K562 (cell line): Measurements from ENCODE around the gene SLC30A3. TPM values are rescaled to one million over a fixed set of nuclear protein-coding genes. Genes with fewer than 3 reads are reported as not detected.
A peak's percentile ranks its signal among the peaks of the same experiment; 100 is the strongest.

ENCODE experiments used
- ATF3 ChIP-seq, 2 experiments: fragments of 450-650 bp in 1 of 2; sonication (generic) in 1 of 2; formaldehyde crosslinking in 1 of 2; IDR thresholded peaks in 1 of 2; conservative IDR thresholded peaks in 1 of 2; 2 replicates each; pipeline versions ENCODE4 v1.6.1 to v1.8.1; 2016 to 2023; ENCODE audit warnings: mild to moderate bottlenecking in 2 of 2, moderate library complexity in 2 of 2, inconsistent platforms in 1 of 2, missing genetic modification reagents in 1 of 2
- BRD9 ChIP-seq: fragments of 450-650 bp; IDR thresholded peaks from 2 replicates; pipeline ENCODE4 v1.6.1; 2018; ENCODE audit warnings: low read depth; ENCODE audit not compliant: partially characterized antibody
- CEBPB ChIP-seq: fragments of 450-650 bp; IDR thresholded peaks from 2 replicates; pipeline ENCODE4 v1.6.1; 2016; ENCODE audit warnings: missing genetic modification characterization, missing compliant biosample characterization
- CREM ChIP-seq: IDR thresholded peaks from 2 replicates; pipeline ENCODE4 v1.6.1; 2014; ENCODE audit warnings: antibody characterized with exemption, low read depth
- ELK1 ChIP-seq: sonication (generic); formaldehyde crosslinking; IDR thresholded peaks from 2 replicates; pipeline ENCODE4 v1.8.1; 2022; ENCODE audit warnings: missing genetic modification reagents
- HNRNPK ChIP-seq: fragments of 200-400 bp; formaldehyde crosslinking; IDR thresholded peaks from one replicate; pipeline ENCODE4 v1.6.1; 2018; ENCODE audit warnings: mild to moderate bottlenecking, low read depth, low read length; ENCODE audit not compliant: poor library complexity, severe bottlenecking
- ILF3 ChIP-seq: fragments of 450-650 bp; IDR thresholded peaks from 2 replicates; pipeline ENCODE4 v1.6.1; 2018; ENCODE audit warnings: antibody characterized with exemption, mild to moderate bottlenecking, moderate library complexity, borderline replicate concordance
- JUND ChIP-seq, 2 experiments: IDR thresholded peaks; 2 replicates in 1 of 2; 3 replicates in 1 of 2; pipeline ENCODE4 v1.6.1; 2011; ENCODE audit warnings: borderline replicate concordance in 2 of 2, low read depth in 2 of 2, low read length in 2 of 2, improper control_type of control experiment in 1 of 2, missing biosample characterization in 1 of 2, missing genetic modification characterization in 1 of 2, missing genetic modification reagents in 1 of 2
- MECOM ChIP-seq: fragments of 250-450 bp; sonication (Bioruptor Pico); IDR thresholded peaks from 2 replicates; pipeline ENCODE4 v1.8.0; 2022; ENCODE audit warnings: inconsistent platforms
- NFE2 ChIP-seq: IDR thresholded peaks from 2 replicates; pipeline ENCODE4 v1.6.1; 2014; ENCODE audit warnings: antibody characterized with exemption, low read depth
- NR2C2 ChIP-seq, 2 experiments: fragments of 200-800 bp in 1 of 2; sonication (Bioruptor generic) in 1 of 2; sonication (generic) in 1 of 2; formaldehyde crosslinking in 1 of 2; IDR thresholded peaks; 2 replicates each; pipeline versions ENCODE4 v1.6.1 to v1.8.0; 2016 to 2022; ENCODE audit warnings: mild to moderate bottlenecking in 1 of 2, missing compliant biosample characterization in 1 of 2, missing genetic modification characterization in 1 of 2, missing genetic modification reagents in 1 of 2
- POLR2AphosphoS2 ChIP-seq: IDR thresholded peaks from 2 replicates; pipeline ENCODE4 v1.6.1; 2012; ENCODE audit warnings: low read length, improper control_type of control experiment
- POU5F1 ChIP-seq: fragments of 150-350 bp; IDR thresholded peaks from 2 replicates; pipeline ENCODE4 v1.6.1; 2014; ENCODE audit warnings: borderline replicate concordance, low read length, low read depth, mild to moderate bottlenecking; ENCODE audit not compliant: partially characterized antibody
- SNRNP70 ChIP-seq: fragments of 200-400 bp; formaldehyde crosslinking; optimal IDR thresholded peaks from 2 replicates; pipeline ENCODE3; 2017; ENCODE audit warnings: low read depth, low read length
- SOX6 ChIP-seq: fragments of 450-650 bp; IDR thresholded peaks from 2 replicates; pipeline ENCODE4 v1.6.1; 2014; ENCODE audit warnings: mild to moderate bottlenecking
- SRF ChIP-seq, 2 experiments: fragments of 250-450, 450-650 bp in 1 of 2; sonication (Bioruptor Pico) in 1 of 2; sonication (generic) in 1 of 2; formaldehyde crosslinking; IDR thresholded peaks; 2 replicates each; pipeline versions ENCODE4 v1.5.0 to v1.5.1; 2020 to 2022; ENCODE audit warnings: mild to moderate bottlenecking in 1 of 2, missing genetic modification reagents in 1 of 2
- TAF7 ChIP-seq: fragments of 450-650 bp; IDR thresholded peaks from 2 replicates; pipeline ENCODE4 v1.6.1; 2016; ENCODE audit warnings: missing genetic modification characterization, missing compliant biosample characterization
- TFAM ChIP-seq: fragments of 250-450 bp; sonication (Bioruptor Pico); conservative IDR thresholded peaks from 2 replicates; pipeline ENCODE4 v1.5.0; 2021; ENCODE audit warnings: mild to moderate bottlenecking, moderate library complexity
- ZBED1 ChIP-seq: IDR thresholded peaks from 2 replicates; pipeline ENCODE4 v1.6.1; 2014
- ZBTB8A ChIP-seq: fragments of 450-650 bp; IDR thresholded peaks from 2 replicates; pipeline ENCODE4 v1.6.1; 2018; ENCODE audit warnings: mild to moderate bottlenecking, moderate library complexity; ENCODE audit not compliant: partially characterized antibody
- ZC3H8 ChIP-seq: fragments of 450-650 bp; IDR thresholded peaks from 2 replicates; pipeline ENCODE4 v1.6.1; 2017
- ZNF134 ChIP-seq: fragments of 250-450 bp; sonication (Bioruptor Pico); conservative IDR thresholded peaks from 2 replicates; pipeline ENCODE4 v1.4.0; 2020
- ZNF24 ChIP-seq: fragments of 450-650 bp; IDR thresholded peaks from 2 replicates; pipeline ENCODE4 v1.6.1; 2016
- polyA plus RNA-seq, 8 experiments: library from polyadenylated mRNA; depleted of rRNA in 4 of 8; stranded (reverse) in 5 of 8; unstranded in 3 of 8; fragments of >200 nt; fragmentation: Nextera tagmentation in 2 of 8; fragmentation: Illumina TruSeq in 1 of 8; extraction: Ambion mirVana in 2 of 8; extraction: Trizol in 1 of 8; gene quantifications; 2 replicates each; pipeline versions ENCODE4 v1.2.1 to v1.2.3, GENCODE V29; 2011 to 2014; ENCODE audit warnings: inconsistent platforms in 1 of 8, missing spikeins in 1 of 8
- total RNA-seq, 7 experiments: library from RNA; depleted of rRNA in 6 of 7; stranded (reverse); fragments of >200 nt in 6 of 7; fragmentation: Illumina TruSeq in 2 of 7; extraction: Trizol in 2 of 7; gene quantifications; 2 replicates each; pipeline versions ENCODE4 v1.2.1 to v1.2.3, GENCODE V29; 2011 to 2021; ENCODE audit warnings: low replicate concordance in 1 of 7
- TF ChIP-seq, protein P1 (sequence below): fragments of 450-650 bp; IDR thresholded peaks from one replicate; pipeline ENCODE4 v1.6.1; 2018; ENCODE audit warnings: mild to moderate bottlenecking, moderate library complexity; ENCODE audit not compliant: partially characterized antibody
- TF ChIP-seq, protein P2 (sequence below): fragments of 250-450 bp; sonication (Bioruptor Pico); IDR thresholded peaks from 2 replicates; pipeline ENCODE4 v1.8.0; 2021; ENCODE audit warnings: moderate library complexity, mild to moderate bottlenecking, inconsistent platforms

SLC30A3 gene
- total and polyA plus RNA-seq, 9 of the 15 experiments (the other 6 are each of a cell fraction or from before 2014, with no cell fraction given): 0.03 to 2.7 (median 0.89) TPM; not detected in 1

DNA sequence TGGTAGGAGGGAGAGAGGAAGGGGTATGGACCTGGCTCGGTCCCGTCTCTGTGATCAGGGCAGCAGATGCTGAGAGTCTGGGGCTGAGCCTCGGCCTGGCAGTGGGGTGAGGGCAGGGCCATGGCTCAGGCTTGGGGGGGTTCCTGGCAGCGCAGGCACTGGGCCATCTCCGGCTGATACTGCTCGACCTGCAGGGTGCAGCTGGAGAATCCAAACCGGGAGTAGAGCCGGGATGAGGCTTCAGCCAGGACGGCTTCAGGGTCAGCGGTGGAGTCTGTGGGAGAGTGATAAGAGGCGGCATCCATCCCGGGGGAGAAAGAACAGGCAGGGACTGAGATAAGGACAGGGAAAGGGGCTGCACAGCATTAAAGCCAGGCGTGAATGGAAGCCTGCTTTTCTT, 7.7 kb downstream of the SLC30A3 start (continued):
- TF ChIP-seq MECOM (CRISPR knock-in tag): no peak
- TF ChIP-seq NFE2: no peak
- TF ChIP-seq HNRNPK: no peak
- TF ChIP-seq ATF3 (IDR thresholded peaks at IDR 0.05): no peak
- no peak for TF ChIP-seq ATF3 (CRISPR knock-in tag; conservative IDR thresholded peaks at IDR 0.05)
- TF ChIP-seq, protein P1, sequence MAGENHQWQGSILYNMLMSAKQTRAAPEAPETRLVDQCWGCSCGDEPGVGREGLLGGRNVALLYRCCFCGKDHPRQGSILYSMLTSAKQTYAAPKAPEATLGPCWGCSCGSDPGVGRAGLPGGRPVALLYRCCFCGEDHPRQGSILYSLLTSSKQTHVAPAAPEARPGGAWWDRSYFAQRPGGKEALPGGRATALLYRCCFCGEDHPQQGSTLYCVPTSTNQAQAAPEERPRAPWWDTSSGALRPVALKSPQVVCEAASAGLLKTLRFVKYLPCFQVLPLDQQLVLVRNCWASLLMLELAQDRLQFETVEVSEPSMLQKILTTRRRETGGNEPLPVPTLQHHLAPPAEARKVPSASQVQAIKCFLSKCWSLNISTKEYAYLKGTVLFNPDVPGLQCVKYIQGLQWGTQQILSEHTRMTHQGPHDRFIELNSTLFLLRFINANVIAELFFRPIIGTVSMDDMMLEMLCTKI: no peak
- no peak for TF ChIP-seq CEBPB (tag)
- TF ChIP-seq NR2C2 (CRISPR knock-in tag; IDR thresholded peaks at IDR 0.05): no peak
- no peak for TF ChIP-seq NR2C2 (tag; IDR thresholded peaks at IDR 0.05)
- no peak for TF ChIP-seq POU5F1
- TF ChIP-seq TAF7 (tag): no peak
- TF ChIP-seq JUND (IDR thresholded peaks at IDR 0.05; ENCODE audit: borderline replicate concordance, low read depth, low read length): peak; percentile 34; the same call in 1 of the 2 replicates
- no peak; the same call in 2 of the 3 replicates for TF ChIP-seq JUND (tag; IDR thresholded peaks at IDR 0.05; ENCODE audit: borderline replicate concordance, low read depth, low read length)
- TF ChIP-seq ZNF24: no peak
- TF ChIP-seq ELK1 (CRISPR knock-in tag): no peak
- no peak for TF ChIP-seq POLR2AphosphoS2
- TF ChIP-seq SNRNP70: no peak
- no peak for TF ChIP-seq ZBTB8A
- no peak for TF ChIP-seq ZC3H8
- TF ChIP-seq ZNF134 (CRISPR knock-in tag): no peak
- TF ChIP-seq CREM: no peak
- TF ChIP-seq ZBED1: no peak
- TF ChIP-seq SRF (CRISPR knock-in tag; IDR thresholded peaks at IDR 0.05): no peak
- no peak for TF ChIP-seq TFAM
- TF ChIP-seq BRD9: no peak
- TF ChIP-seq, protein P2, sequence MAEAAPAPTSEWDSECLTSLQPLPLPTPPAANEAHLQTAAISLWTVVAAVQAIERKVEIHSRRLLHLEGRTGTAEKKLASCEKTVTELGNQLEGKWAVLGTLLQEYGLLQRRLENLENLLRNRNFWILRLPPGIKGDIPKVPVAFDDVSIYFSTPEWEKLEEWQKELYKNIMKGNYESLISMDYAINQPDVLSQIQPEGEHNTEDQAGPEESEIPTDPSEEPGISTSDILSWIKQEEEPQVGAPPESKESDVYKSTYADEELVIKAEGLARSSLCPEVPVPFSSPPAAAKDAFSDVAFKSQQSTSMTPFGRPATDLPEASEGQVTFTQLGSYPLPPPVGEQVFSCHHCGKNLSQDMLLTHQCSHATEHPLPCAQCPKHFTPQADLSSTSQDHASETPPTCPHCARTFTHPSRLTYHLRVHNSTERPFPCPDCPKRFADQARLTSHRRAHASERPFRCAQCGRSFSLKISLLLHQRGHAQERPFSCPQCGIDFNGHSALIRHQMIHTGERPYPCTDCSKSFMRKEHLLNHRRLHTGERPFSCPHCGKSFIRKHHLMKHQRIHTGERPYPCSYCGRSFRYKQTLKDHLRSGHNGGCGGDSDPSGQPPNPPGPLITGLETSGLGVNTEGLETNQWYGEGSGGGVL (CRISPR knock-in tag): no peak
- peak; percentile 54 for TF ChIP-seq SOX6
- no peak for TF ChIP-seq ILF3
